ENCODE measurements around the gene CLTCL1. TPM values are rescaled to one million over a fixed set of nuclear protein-coding genes. Genes with fewer than 3 reads are reported as not detected.

CLTCL1 gene
- total and polyA plus RNA-seq, 9 of the 15 experiments (the other 6 are each of a cell fraction or from before 2014, with no cell fraction given) = 1.1 to 11.7 (median 5.0) TPM

GRCh38 chr22:19291580-19292457 lies at the start of gene CLTCL1 (continued):
- TF ChIP-seq MAFG (tag; conservative IDR thresholded peaks at IDR 0.05) = no peak
- peak; percentile 50; the same call in 1 of the 2 replicates for TF ChIP-seq MBD2 (IDR thresholded peaks at IDR 0.05; ENCODE audit: borderline replicate concordance, low read depth)
- TF ChIP-seq ATF2 (CRISPR knock-in tag; IDR thresholded peaks at IDR 0.05) = no peak
- peak; percentile 88 for TF ChIP-seq ZZZ3 (IDR thresholded peaks at IDR 0.05)
- TF ChIP-seq BRD4 (IDR thresholded peaks at IDR 0.05) = no peak
- peak; percentile 73 for TF ChIP-seq ZNF165 (CRISPR knock-in tag; IDR thresholded peaks at IDR 0.05; ENCODE audit: borderline replicate concordance)
- TF ChIP-seq XRCC4 (IDR thresholded peaks at IDR 0.05; ENCODE audit: extremely low read depth, insufficient read depth, insufficient read length) = no peak
- no peak for TF ChIP-seq TGIF2 (CRISPR knock-in tag; IDR thresholded peaks at IDR 0.05)
- no peak for TF ChIP-seq POLR3G (IDR thresholded peaks at IDR 0.05; ENCODE audit: extremely low read depth, insufficient read length, insufficient replicate concordance)
- no peak for TF ChIP-seq RBM34 (IDR thresholded peaks at IDR 0.05; ENCODE audit: borderline replicate concordance, insufficient read depth, low read length)
- peak; percentile 89 for TF ChIP-seq E2F1 (CRISPR knock-in tag; IDR thresholded peaks at IDR 0.05)
- TF ChIP-seq ZNF780A (CRISPR knock-in tag; IDR thresholded peaks at IDR 0.05) = no peak
- TF ChIP-seq U2AF1 (optimal IDR thresholded peaks at IDR 0.05; ENCODE audit: low read depth, low read length) = peak; percentile 85
- peak; percentile 89 for TF ChIP-seq ZEB2 (IDR thresholded peaks at IDR 0.05)
- no peak for TF ChIP-seq SNAPC5 (CRISPR knock-in tag; IDR thresholded peaks at IDR 0.05)
- TF ChIP-seq ZNF197 (CRISPR knock-in tag; IDR thresholded peaks at IDR 0.05; ENCODE audit: low read depth) = no peak
- TF ChIP-seq MCM5 (IDR thresholded peaks at IDR 0.05; ENCODE audit: low read depth) = no peak
- TF ChIP-seq GTF2A2 (tag; IDR thresholded peaks at IDR 0.05) = peak; percentile 18; the same call in 1 of the 2 replicates
- no peak for TF ChIP-seq RNF219 (CRISPR knock-in tag; IDR thresholded peaks at IDR 0.05)
- peak; percentile 72 for TF ChIP-seq POLR2AphosphoS5 (IDR thresholded peaks at IDR 0.05; ENCODE audit: control insufficient read depth, insufficient read depth, low read depth, low read length)
- TF ChIP-seq MTF1 (CRISPR knock-in tag; IDR thresholded peaks at IDR 0.05; ENCODE audit: borderline replicate concordance) = peak; percentile 64
- TF ChIP-seq SRSF7 (optimal IDR thresholded peaks at IDR 0.05; ENCODE audit: low read depth, low read length) = no peak
- TF ChIP-seq DLX4 (CRISPR knock-in tag; IDR thresholded peaks at IDR 0.05) = no peak
- TF ChIP-seq ELF2 (CRISPR knock-in tag; IDR thresholded peaks at IDR 0.05) = no peak
